HEK293T (cell line): ENCODE data around the gene MYBPC2.

Experiments
- ARNT ChIP-seq: fragments of 450-650 bp; IDR thresholded peaks from 2 replicates; pipeline ENCODE4 v1.6.1; 2017; ENCODE audit warnings: mild to moderate bottlenecking
- ELF4 ChIP-seq: fragments of 450-650 bp; IDR thresholded peaks from 2 replicates; pipeline ENCODE4 v1.6.1; 2017; ENCODE audit warnings: antibody characterized with exemption
- FOXK2 ChIP-seq: fragments of 450-650 bp; IDR thresholded peaks from 2 replicates; pipeline ENCODE4 v1.6.1; 2016; ENCODE audit warnings: mild to moderate bottlenecking
- FOXM1 ChIP-seq: fragments of 450-650 bp; IDR thresholded peaks from 2 replicates; pipeline ENCODE4 v1.6.1; 2017; ENCODE audit warnings: mild to moderate bottlenecking, borderline replicate concordance
- NFRKB ChIP-seq: fragments of 450-650 bp; IDR thresholded peaks from 2 replicates; pipeline ENCODE4 v1.6.1; 2016; ENCODE audit warnings: mild to moderate bottlenecking, moderate library complexity
- SUZ12 ChIP-seq: fragments of 450-650 bp; IDR thresholded peaks from 2 replicates; pipeline ENCODE4 v1.6.1; 2016; ENCODE audit warnings: mild to moderate bottlenecking
- TF ChIP-seq, protein P1 (sequence below): fragments of 450-650 bp; IDR thresholded peaks from 2 replicates; pipeline ENCODE4 v1.6.1; 2016

DNA sequence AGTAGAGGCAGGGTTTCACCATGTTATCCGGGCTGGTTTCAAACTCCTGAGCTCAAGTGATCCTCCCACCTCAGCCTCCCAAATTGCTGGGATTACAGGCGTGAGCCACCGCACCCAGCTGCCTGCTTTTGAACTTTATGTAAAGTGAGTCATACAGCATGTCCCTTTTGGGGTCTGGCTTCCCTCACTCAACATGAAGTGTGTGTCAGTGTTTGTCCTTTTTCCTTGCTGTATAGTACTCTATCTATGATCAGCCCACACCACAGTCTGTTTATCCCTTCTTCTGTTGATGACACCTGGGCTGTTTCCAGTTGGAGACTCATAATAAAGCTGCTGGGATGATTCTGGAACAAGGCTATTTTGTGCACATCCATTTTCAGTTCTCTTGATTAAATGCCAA, 11.9 kb upstream of the MYBPC2 start:
- no peak for TF ChIP-seq ARNT
- no peak for TF ChIP-seq NFRKB
- no peak for TF ChIP-seq SUZ12
- TF ChIP-seq, protein P1, sequence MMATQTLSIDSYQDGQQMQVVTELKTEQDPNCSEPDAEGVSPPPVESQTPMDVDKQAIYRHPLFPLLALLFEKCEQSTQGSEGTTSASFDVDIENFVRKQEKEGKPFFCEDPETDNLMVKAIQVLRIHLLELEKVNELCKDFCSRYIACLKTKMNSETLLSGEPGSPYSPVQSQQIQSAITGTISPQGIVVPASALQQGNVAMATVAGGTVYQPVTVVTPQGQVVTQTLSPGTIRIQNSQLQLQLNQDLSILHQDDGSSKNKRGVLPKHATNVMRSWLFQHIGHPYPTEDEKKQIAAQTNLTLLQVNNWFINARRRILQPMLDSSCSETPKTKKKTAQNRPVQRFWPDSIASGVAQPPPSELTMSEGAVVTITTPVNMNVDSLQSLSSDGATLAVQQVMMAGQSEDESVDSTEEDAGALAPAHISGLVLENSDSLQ = no peak
- no peak for TF ChIP-seq ELF4
- no peak for TF ChIP-seq FOXM1
- no peak for TF ChIP-seq FOXK2
